Ureter (tissue), 1 donor: ENCODE results near the gene CABYR. TPM values are rescaled to one million over a fixed set of nuclear protein-coding genes. Genes with fewer than 3 reads are reported as not detected.

Experiments used
- DNase-seq: peaks from one replicate; pipeline ENCODE4 v3.0.0-alpha.2; 2020; ENCODE audit warnings: low spot score
- total RNA-seq: library from RNA; stranded (reverse); gene quantifications from one replicate; pipeline ENCODE4 v1.2.4, GENCODE V29; 2023
- donor health status: DM: yes; HTN: yes; CAD: no.

CABYR gene
- total RNA-seq, 1 donor from 2014 or later, result 6.7 TPM

DNA sequence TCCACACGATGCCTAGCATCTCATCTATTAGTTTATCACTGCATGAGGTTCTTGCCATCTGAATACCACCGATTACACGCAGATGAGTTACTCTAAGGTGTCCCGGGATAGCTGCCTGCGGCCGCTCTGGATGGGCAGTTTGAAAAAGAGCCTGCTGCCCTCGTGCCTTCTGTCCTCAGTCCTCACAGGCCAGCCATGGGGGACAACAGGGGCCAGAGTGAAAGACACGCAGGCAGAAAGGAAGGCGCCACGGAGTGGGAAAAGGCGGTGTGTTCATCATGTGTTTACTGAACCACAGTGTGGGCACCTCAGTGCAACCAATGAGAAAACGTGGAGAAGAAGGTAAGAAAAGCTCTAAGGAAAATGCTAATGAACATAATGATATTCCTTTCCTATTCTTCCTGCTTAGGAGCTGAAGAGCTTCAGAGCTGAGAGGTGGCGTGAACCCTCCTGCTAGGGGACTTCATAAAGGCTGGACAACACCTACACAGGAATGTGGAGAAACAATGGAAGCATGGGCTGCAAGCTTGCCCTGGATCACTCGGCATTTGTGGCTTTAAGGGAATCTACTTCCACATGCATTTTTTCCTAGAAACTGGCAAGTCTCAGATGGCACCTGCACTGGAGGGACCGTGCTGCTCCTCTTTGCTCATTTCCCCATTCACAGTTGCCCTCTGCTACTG, 50.9 kb downstream of the CABYR start:
- no peak for DNase-seq

DNA sequence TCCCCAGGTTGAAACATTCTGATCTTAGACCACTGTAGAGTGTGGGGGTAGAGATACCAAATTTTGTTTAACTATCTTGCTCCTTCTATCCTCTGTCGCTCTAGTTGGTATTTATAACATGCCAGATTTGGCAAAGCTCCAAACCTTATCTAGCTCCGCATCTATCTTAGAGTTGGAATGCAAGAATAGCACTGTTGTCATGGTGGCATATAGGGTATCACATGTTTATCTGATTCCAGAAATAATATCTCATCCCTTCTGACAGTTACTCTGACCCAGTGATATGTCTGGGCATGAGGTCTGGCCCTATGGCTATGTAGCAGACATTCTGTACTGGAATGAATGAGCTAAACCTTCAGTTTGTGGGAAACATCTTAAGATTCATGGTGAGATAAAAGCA, 51.7 kb downstream of the CABYR start:
- DNase-seq, result no peak

DNA sequence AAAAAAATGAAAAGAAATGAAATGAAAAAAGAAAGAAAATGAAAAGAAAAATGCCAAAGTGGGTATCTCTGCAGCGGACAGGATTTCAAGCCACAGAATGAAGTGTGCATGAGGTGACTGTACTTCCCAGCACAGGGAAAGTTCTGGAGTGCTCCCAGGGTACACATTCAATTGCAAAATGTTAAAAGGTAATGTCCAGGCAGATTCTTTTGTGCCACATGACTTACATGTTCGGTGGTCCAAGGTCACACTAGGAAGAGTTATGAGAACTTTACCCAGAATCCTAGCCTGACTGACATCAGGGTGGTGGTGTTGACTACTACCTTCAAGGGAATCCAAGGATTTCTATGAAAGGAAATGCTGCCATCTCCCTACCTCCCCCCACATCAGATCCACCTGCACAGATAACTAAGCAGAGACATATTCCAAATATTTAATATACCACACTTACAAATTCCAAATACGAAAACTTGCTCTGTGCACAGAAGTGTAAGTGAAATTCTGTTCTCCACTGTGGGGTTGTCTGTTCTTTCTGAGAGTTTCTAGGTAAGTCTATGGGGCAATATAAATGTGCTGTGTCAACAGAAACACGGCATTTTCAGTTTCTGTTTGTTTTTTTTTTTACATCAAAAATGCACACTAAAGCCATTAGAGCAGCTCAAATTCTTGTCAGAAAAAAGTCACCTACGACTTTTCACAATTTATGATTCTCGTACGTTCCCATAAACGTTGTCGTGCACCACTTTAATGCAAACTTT, 56.6 kb downstream of the CABYR start:
- DNase-seq, result no peak

DNA sequence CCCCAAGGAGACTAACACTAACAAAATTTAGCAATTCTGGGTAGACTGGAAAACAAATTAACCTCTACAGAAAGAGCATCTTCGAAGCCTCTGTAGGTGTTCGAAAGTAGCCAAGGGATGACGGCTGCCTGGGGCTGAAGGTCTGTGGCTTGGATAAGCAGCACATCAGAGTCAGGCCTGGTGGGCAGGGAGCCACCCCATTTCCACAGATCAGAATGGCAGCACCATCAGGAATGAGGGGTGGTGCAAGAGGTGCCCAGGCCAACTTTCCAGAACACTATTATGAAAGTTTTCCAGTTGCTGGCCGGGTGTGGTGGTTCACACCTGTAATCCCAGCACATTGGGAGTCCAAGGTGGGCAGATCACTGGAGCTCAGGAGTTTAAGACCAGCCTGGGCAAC, 57.9 kb downstream of the CABYR start:
- DNase-seq, result no peak

DNA sequence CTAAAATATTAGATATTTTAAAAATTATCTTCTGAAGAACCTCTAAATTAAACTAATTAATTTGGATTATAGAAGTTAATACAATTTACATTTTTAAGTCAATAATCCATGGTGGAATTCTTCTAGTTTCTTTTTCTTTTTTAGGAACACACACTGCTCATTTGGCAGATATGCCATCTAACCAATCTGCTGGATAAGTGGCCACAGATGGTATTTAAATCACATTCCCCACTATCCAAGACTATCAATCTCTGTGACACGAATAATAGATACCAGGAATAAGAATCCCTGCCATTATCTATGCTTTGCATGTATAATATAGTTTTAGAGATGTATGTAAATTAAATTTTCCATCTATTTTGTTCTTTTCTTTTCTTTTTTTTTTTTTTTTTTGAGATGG, 58.5 kb downstream of the CABYR start:
- DNase-seq, result no peak

DNA sequence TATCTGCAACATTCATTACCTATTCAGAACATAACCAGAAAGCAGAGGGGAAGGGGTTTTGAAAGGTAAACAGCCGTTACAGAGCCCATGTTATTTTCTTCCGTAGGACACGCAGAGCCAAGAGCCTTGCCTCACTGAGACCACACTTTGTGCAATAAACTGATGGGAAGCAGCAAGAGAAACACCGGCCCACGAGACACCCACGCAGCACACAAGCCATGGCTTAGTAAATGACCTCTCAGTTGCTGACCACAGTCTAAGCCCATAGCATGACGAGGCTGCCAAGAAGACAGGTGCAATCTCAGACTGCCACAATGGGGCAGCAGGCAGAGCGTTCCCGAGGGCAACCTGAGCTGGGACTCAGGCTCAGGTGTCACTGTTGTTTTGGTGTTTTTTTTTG, 59.6 kb downstream of the CABYR start:
- no peak for DNase-seq

DNA sequence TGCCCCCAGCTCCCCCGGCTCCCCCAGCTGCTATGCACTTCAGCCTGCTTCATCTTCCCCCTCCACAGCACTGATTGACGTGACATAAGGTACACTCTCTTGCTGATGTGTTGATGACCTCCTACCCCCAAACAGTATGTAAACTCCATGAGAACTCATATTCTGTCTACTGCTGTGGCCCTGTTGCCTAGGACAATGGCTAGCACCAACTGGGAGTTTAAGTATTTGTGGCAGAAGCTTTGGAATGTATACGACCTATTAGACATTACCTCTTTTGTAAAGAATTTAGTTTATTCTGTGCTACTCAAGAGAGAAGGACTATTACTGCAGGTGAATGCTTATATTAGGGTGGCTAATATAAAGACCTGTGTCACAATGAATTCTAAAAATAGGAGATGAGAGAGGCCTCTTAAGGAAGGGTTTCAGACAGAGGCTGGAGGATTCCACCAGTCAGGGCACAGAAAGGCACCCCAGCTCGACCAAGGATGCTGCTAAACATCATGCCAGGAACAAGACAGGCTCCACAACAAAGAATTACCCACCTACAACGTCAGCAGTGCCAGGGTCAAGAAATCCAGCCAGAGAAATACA, 60.6 kb downstream of the CABYR start:
- no peak for DNase-seq

DNA sequence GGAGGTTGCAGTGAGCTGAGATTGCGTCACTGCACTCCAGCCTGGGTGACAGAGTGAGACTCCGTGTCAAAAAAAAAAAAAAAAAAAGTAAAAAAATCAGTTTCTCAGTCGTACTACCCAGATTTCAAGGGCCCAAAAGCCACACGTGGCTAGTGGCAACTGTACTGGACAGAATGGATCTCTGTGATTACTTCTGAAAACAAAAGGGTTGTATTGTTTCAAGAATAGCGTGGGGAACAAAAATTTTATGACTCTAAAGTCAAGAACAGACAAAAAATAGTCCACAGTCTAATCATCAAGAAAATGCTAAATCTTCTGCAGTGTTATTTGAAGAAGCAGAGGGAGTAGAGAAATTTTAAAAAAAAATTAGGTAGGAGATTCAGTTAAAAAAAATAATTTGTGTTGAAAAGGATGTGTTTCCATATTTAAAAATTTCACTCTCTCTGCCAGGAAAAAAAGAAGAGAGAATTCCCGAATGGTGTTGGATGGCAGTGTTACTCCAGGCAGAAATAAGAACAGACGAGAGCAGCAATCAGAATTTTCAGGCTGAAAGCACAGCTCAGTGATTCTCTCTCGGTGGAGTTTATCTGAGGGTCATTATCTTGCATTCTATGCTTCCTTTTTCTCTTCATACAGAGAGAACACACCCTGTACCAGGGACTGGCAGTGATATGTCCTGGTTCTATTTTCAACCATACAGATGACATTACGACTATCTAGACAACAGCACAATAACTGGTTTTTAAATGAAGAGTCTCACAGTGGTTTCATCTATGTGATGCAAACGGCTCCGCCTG, 61.8 kb downstream of the CABYR start:
- DNase-seq, result no peak

DNA sequence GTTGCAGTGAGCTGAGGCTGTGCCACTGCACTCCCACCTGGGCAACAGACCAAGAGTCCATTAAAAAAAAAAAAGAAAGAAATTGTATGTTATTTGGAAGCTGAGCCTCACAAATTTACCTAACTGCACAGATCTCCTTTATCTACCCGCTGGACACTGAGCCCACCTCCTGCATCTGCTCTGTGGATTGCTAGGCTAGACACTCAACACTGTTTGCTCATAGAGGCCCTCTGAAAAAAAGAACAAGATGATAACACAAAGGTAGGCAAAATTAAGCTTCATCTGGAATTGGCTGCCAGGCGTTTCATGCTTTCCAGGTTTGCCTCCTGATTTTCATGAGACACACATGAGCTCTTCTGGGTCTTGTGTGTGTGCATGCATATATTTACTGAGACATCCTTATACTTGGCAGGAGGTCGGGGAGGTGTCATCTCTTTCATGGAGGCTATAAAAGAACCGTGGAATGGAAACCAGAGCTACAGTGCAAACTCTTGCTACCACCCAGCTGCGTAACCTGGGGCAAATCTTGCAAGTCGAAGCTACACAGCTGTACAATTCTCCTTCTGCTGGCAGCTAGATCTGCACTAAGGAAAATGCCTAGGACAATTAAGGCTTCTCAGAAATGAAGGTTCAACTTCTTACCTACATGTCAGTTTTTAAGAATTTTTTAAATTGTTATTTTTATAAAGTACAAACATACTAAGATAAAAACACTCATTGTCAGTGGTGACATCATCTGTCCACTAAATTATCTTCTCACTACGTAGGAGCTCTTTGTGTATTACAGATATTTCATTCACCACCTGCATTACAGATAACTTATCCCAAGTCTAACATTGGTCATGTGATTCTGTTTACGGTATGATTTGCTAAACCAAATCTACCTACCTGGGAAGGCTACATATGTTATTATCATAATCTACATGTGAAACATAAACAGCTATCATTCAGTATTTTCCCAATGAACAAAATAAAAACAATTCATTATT, 63.1 kb downstream of the CABYR start:
- DNase-seq, result no peak

DNA sequence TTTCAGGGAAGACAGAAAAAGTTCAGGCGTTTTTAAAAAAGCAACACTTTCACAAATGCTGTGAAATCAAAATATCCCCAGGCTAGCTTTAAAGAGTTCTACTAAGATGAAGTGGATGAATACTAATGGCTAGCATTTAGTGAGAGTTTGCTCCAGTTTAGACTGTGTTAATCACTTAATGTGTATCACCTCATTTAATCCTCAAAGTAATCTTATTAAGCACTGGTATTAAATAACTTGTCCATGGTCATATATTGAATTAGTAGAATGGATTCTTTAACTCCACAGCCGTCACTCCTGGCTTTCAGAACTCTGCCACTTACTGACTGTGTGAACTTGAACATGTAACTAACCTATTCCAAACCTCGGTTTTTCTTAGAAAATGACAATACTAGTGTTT, 66.0 kb downstream of the CABYR start:
- no peak for DNase-seq

DNA sequence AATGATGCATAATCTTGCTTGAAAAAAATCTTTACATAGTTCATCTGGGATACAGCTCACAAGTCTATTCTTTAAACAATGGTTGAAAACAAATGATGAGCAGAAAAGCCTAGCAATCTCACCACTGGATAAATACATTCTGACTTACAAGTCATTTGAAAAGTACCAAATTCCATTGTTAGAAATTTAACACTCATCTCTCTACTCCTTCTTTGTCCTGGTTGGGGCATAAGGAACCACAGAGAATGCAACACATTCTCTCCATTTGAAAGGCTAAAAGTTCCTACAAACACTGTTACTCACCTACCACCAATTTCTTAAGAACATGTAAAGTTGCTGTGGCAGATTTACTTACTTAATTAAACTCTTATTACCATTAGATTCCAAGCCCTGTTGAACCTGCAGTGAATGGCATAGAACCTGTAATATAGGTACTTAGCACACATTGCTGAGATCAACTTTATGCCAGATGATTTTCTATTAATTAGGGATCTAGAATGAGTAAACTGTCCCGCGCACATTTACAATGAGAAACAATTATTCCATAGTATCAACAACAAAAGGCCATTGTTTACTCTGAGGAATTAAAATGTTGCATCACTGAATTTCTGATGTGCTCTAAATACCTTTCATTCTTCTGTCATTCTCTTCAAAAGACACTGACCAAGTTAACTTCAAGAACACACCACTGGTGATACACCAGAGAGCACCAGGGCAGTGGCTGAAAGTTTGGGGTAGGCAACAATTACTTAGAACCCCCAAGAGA, 69.6 kb downstream of the CABYR start:
- DNase-seq, result no peak

DNA sequence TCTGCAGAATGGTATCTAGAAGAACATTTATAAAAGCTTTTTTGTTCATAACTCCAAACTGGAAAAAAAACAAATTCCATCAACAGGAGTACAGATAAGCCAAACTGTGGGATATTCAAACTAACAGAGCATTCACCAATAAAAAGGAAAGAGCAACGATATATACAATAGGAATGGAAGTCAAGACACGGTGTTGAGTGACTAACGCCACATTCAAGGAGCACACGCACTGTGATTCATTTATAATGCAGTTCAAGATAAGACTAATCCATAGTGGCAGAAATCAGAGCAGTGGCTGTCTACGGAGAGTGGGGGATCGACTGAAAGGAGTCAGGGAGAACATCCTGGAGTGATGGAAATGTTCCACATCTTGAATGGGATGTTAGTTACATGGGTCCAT, 70.7 kb downstream of the CABYR start:
- no peak for DNase-seq

Other genes starting within 250 kb of the CABYR start
- gene TTC39C, start 124.3 kb upstream of the CABYR start, total RNA-seq, result 33.2 TPM